NB4 (cell line): Measurements from ENCODE around the gene BARHL1.

Experiments
- DNase-seq: peaks from one replicate; pipeline ENCODE4 v3.0.0; 2010; ENCODE audit warnings: low read depth
- H3K4me3 ChIP-seq: one replicate; pipeline ENCODE4 v1.5.1; 2011; ENCODE audit warnings: mild to moderate bottlenecking, low read depth, low read length, moderate library complexity
- CTCF ChIP-seq: IDR thresholded peaks from one replicate; pipeline ENCODE4 v1.5.1; 2012; ENCODE audit warnings: low read depth, low read length
- MAX ChIP-seq: IDR thresholded peaks from 2 replicates; pipeline ENCODE4 v1.6.1; 2011; ENCODE audit warnings: low read depth, low read length
- MYC ChIP-seq: IDR thresholded peaks from 2 replicates; pipeline ENCODE4 v1.6.1; 2011; ENCODE audit warnings: low read depth, low read length
- POLR2A ChIP-seq: IDR thresholded peaks from 2 replicates; pipeline ENCODE4 v1.6.1; 2011; ENCODE audit warnings: mild to moderate bottlenecking; ENCODE audit not compliant: insufficient read length; ENCODE audit errors: extremely low read depth

BARHL1 gene

DNA sequence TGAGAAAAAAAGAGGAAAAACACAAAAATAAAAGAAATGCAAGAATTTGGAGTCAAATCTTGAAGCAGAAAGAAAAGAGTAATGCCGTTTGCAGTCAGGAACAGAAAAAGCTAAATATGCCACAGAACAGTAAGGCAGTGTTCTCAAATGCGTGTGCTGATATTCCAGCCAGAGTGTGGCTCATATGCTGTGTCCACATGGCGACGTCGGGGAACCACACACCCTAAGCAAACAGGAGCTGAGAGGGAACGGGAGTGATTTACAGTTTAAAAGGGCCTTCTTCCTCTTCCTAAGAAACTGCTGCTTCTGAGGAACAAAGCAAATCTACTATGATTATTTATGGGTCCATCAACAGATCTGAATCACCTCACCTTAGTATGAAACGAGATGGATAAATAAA is 44.7 kb downstream of the BARHL1 start:
- TF ChIP-seq MAX (no peak), MYC (no peak), CTCF (no peak), POLR2A (no peak)
- no peak for DNase-seq
- H3K4me3 ChIP-seq: no peak overlapping the region

GRCh38 chr9:132627594-132627993 is 45.2 kb downstream of the BARHL1 start:
- DNase-seq: no peak
- no peak for TF ChIP-seq POLR2A
- TF ChIP-seq MAX: no peak
- no peak for TF ChIP-seq CTCF
- TF ChIP-seq MYC: no peak
- no peak overlapping the region for H3K4me3 ChIP-seq

GRCh38 chr9:132628746-132629145 is 46.3 kb downstream of the BARHL1 start:
- TF ChIP-seq POLR2A (no peak), MAX (no peak), CTCF (no peak)
- DNase-seq: no peak
- no peak overlapping the region for H3K4me3 ChIP-seq

GRCh38 chr9:132630116-132630515 is 47.7 kb downstream of the BARHL1 start:
- TF ChIP-seq POLR2A (no peak), MAX (no peak), CTCF (no peak), MYC (no peak)
- no peak overlapping the region for H3K4me3 ChIP-seq
- no peak for DNase-seq

GRCh38 chr9:132630811-132631210 is 48.4 kb downstream of the BARHL1 start:
- H3K4me3 ChIP-seq: no peak overlapping the region
- TF ChIP-seq MAX (no peak), CTCF (no peak), POLR2A (no peak), MYC (no peak)
- DNase-seq: no peak

- TF ChIP-seq POLR2A: no peak
- no peak for TF ChIP-seq MAX
- no peak for TF ChIP-seq MYC
- TF ChIP-seq CTCF: no peak
- no peak overlapping the region for H3K4me3 ChIP-seq
- DNase-seq: no peak
Measured at GRCh38 chr9:132631280-132631679, 48.9 kb downstream of the BARHL1 start.
